Neural progenitor cell (in vitro differentiated cells): ENCODE results near the gene PTDSS2.

Source experiments
- EZH2 ChIP-seq: fragments of 200-600 bp; sonication (generic); IDR thresholded peaks from 2 replicates; pipeline ENCODE4 v1.6.1; 2017; ENCODE audit warnings: antibody characterized with exemption, mild to moderate bottlenecking, moderate library complexity
- EZH2phosphoT487 ChIP-seq: fragments of 200-600 bp; sonication (generic); IDR thresholded peaks from 2 replicates; pipeline ENCODE4 v1.6.1; 2017; ENCODE audit warnings: antibody characterized with exemption
- TF ChIP-seq, protein P1 (sequence below): fragments of 200-600 bp; sonication (generic); IDR thresholded peaks from 2 replicates; pipeline ENCODE4 v1.5.1; 2017; ENCODE audit warnings: antibody characterized with exemption, mild to moderate bottlenecking

DNA sequence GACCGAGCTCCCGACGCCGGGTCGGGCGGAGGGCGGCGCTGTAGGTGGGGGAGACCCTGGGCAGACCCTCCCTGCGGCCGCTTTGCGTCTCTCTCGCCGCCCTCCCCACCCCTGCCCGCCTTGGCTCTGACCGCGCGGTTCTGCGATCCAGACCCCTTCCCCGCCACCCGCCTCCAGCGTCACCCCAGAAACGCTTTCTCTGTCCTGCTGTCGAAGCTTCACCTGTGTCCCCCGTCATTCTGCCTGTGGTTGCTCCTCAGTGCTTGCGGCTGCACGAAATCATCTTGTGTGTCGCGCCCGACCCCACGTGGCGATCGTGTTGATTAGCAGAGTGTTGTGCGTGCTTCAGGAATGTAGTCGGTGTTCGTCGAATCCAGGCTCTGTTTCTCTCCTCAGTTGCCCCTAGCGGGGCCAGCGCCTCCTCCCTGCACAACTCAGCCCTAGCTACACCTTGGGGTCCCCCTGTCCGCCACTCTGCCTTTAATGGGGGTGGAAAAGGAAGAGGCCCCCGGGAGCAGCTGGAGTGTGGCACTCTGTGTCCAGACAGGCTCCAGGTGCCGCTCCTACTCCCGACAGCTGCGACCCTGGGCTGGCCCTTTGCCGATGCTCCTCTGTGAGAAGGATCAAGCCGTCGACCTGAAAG lies 851 bp downstream of the PTDSS2 start:
- TF ChIP-seq, protein P1, sequence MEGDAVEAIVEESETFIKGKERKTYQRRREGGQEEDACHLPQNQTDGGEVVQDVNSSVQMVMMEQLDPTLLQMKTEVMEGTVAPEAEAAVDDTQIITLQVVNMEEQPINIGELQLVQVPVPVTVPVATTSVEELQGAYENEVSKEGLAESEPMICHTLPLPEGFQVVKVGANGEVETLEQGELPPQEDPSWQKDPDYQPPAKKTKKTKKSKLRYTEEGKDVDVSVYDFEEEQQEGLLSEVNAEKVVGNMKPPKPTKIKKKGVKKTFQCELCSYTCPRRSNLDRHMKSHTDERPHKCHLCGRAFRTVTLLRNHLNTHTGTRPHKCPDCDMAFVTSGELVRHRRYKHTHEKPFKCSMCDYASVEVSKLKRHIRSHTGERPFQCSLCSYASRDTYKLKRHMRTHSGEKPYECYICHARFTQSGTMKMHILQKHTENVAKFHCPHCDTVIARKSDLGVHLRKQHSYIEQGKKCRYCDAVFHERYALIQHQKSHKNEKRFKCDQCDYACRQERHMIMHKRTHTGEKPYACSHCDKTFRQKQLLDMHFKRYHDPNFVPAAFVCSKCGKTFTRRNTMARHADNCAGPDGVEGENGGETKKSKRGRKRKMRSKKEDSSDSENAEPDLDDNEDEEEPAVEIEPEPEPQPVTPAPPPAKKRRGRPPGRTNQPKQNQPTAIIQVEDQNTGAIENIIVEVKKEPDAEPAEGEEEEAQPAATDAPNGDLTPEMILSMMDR: peak; percentile 37
- TF ChIP-seq EZH2: no peak
- TF ChIP-seq EZH2phosphoT487: no peak
